AG09309 (cell line): ENCODE measurements around the gene ZPR1.

ENCODE experiments used
- DNase-seq: peaks from one replicate; pipeline ENCODE4 v3.0.0-alpha.2; 2010; ENCODE audit warnings: low read depth
- H3K4me3 ChIP-seq: 2 replicates; pipeline ENCODE4 v1.5.1; 2011; ENCODE audit warnings: mild to moderate bottlenecking, low read depth, low read length, moderate library complexity; ENCODE audit not compliant: control insufficient read depth
- CTCF ChIP-seq: IDR thresholded peaks from 2 replicates; pipeline ENCODE4 v1.5.1; 2011; ENCODE audit warnings: mild to moderate bottlenecking, low read depth, low read length, inconsistent platforms; ENCODE audit not compliant: insufficient read depth, control insufficient read depth; ENCODE audit errors: missing control alignments

Gene ZPR1

GRCh38 chr11:116736763-116737162 lies 51.1 kb downstream of the ZPR1 start:
- no peak for TF ChIP-seq CTCF
- DNase-seq, result no peak
- H3K4me3 ChIP-seq, result no peak overlapping the region

GRCh38 chr11:116733969-116734508 lies 53.8 kb downstream of the ZPR1 start:
- DNase-seq, result no peak
- no peak overlapping the region for H3K4me3 ChIP-seq
- no peak for TF ChIP-seq CTCF

- no peak for DNase-seq
- H3K4me3 ChIP-seq, result no peak overlapping the region
- TF ChIP-seq CTCF, result no peak
Measured at GRCh38 chr11:116733043-116733755, 54.6 kb downstream of the ZPR1 start.

- TF ChIP-seq CTCF, result peak; percentile 89
- peak; percentile 24 for DNase-seq
- no peak overlapping the region for H3K4me3 ChIP-seq
Measured at GRCh38 chr11:116732271-116733042, 55.4 kb downstream of the ZPR1 start.

- no peak overlapping the region for H3K4me3 ChIP-seq
- no peak for DNase-seq
- TF ChIP-seq CTCF, result no peak
Measured at GRCh38 chr11:116731821-116732220, 56.0 kb downstream of the ZPR1 start.

GRCh38 chr11:116731097-116731761 lies 56.6 kb downstream of the ZPR1 start:
- TF ChIP-seq CTCF, result no peak
- no peak overlapping the region for H3K4me3 ChIP-seq

More at GRCh38 chr11:116731097-116731761, 56.6 kb downstream of the ZPR1 start:
- no peak for DNase-seq
